ENCODE measurements around the gene SEC14L2.

- TF ChIP-seq CTCF (IDR thresholded peaks at IDR 0.05; ENCODE audit: insufficient read depth, low read length, poor library complexity, severe bottlenecking) (no peak), EZH2phosphoT487 (conservative IDR thresholded peaks at IDR 0.05; ENCODE audit: low read length) (no peak)
Measured at GRCh38 chr22:30371321-30371720, 25.5 kb upstream of the SEC14L2 start.
